Caco-2 (cell line): ENCODE results near the gene LLGL1. TPM values are rescaled to one million over a fixed set of nuclear protein-coding genes. Genes with fewer than 3 reads are reported as not detected.

Experiments used
- BruUV-seq: library from RNA; stranded (reverse); fragments of 400-500 nt; replicated peaks from 2 replicates; lab custom pipeline; 2021; lab: Mats Ljungman, UMichigan
- CTCF ChIA-PET: fragments of 300-600 bp; sonication (Branson Sonifier 250); formaldehyde crosslinking; loops from one replicate; lab custom pipeline; 2022; ENCODE audit warnings: antibody characterized with exemption; lab: Charles Lee
- POLR2A ChIA-PET: fragments of 300-600 bp; sonication (Branson Sonifier 250); formaldehyde crosslinking; loops from one replicate; lab custom pipeline; 2022; ENCODE audit warnings: antibody characterized with exemption; lab: Charles Lee
- DNase-seq, 2 experiments: peaks; one replicate each; pipeline versions ENCODE4 v3.0.0 to v3.0.0-alpha.2; 2020 to 2022
- H3K27me3 ChIP-seq: replicated peaks from 2 replicates; pipeline ENCODE4 v1.6.0; 2011; ENCODE audit warnings: low read length; ENCODE audit not compliant: control insufficient read depth, insufficient read depth
- H3K36me3 ChIP-seq: 2 replicates; pipeline ENCODE4 v1.5.1; 2011; ENCODE audit warnings: low read length; ENCODE audit not compliant: control insufficient read depth, insufficient read depth
- H3K4me1 ChIP-seq: fragments of 250-450 bp; sonication (Bioruptor Pico); 2 replicates; pipeline ENCODE4 v1.5.1; 2020; ENCODE audit warnings: mild to moderate bottlenecking
- H3K4me3 ChIP-seq: 2 replicates; pipeline ENCODE4 v1.5.1; 2011; ENCODE audit warnings: low read depth, mild to moderate bottlenecking, control low read depth, low read length
- H3K9me3 ChIP-seq: fragments of 250-450 bp; sonication (Bioruptor Pico); 2 replicates; pipeline ENCODE4 v1.5.1; 2020; ENCODE audit warnings: mild to moderate bottlenecking, moderate library complexity
- H3K27ac Mint-ChIP-seq: one replicate; pipeline ENCODE4 v1.8.0; 2022; ENCODE audit warnings: mixed read lengths; ENCODE audit not compliant: unreplicated experiment
- H3K27me3 Mint-ChIP-seq: one replicate; pipeline ENCODE4 v1.8.0; 2022; ENCODE audit warnings: mixed read lengths; ENCODE audit not compliant: insufficient read depth, unreplicated experiment
- H3K36me3 Mint-ChIP-seq: one replicate; pipeline ENCODE4 v1.8.0; 2022; ENCODE audit warnings: mild to moderate bottlenecking, mixed read lengths; ENCODE audit not compliant: insufficient read depth, unreplicated experiment
- H3K4me1 Mint-ChIP-seq: one replicate; pipeline ENCODE4 v1.8.0; 2022; ENCODE audit warnings: low read depth, mixed read lengths; ENCODE audit not compliant: unreplicated experiment
- H3K4me3 Mint-ChIP-seq: one replicate; pipeline ENCODE4 v1.8.0; 2022; ENCODE audit warnings: mild to moderate bottlenecking, moderate library complexity, mixed read lengths; ENCODE audit not compliant: unreplicated experiment
- H3K9me3 Mint-ChIP-seq: one replicate; pipeline ENCODE4 v1.8.0; 2022; ENCODE audit warnings: mixed read lengths; ENCODE audit not compliant: unreplicated experiment
- intact Hi-C: fragments of 100-400 bp; cut with micrococcal nuclease; formaldehyde crosslinking; loops from one replicate; pipeline ENCODE4 v1.10.0; 2022; ENCODE audit not compliant: unreplicated experiment
- total RNA-seq: library from RNA; stranded (reverse); gene quantifications from 2 replicates; pipeline ENCODE4 v1.2.3, GENCODE V29; 2022
- TF ChIP-seq, protein P1 (sequence below), 2 experiments: fragments of 200-600 bp in 1 of 2; IDR thresholded peaks; 1 replicate in 1 of 2; 2 replicates in 1 of 2; pipeline versions ENCODE4 v1.5.1 to v1.8.0; 2011 to 2022; ENCODE audit warnings: antibody characterized with exemption in 1 of 2, control low read depth in 1 of 2, inconsistent platforms in 1 of 2, low read depth in 1 of 2, low read length in 1 of 2, mild to moderate bottlenecking in 1 of 2, moderate library complexity in 1 of 2; ENCODE audit not compliant: insufficient read depth in 1 of 2, severe bottlenecking in 1 of 2, unreplicated experiment in 1 of 2

LLGL1 gene
- total RNA-seq, 1 experiment from 2014 or later = 41.3 TPM

GRCh38 chr17:18248811-18249210, 23.4 kb downstream of the LLGL1 start:
- H3K27me3 Mint-ChIP-seq = no peaks in the 10 kb centered on the region

GRCh38 chr17:18250259-18250658, 24.8 kb downstream of the LLGL1 start:
- POLR2A ChIA-PET = interaction anchor here (0.6 kb wide), 1 partner anchor 18 kb away, joined by 3 read pairs; no protein-coding TSS in a partner anchor
- H3K4me1 ChIP-seq = no peaks in the 10 kb centered on the region
- CTCF ChIA-PET = no interaction called here
- intact Hi-C loops = no loop called here
- BruUV-seq = no TSS peak
- Mint-ChIP-seq H3K27me3 (no peaks in the 10 kb centered on the region), H3K36me3 (peaks cover 93% of the 10 kb centered on the region), H3K4me3 (no peak overlapping the region), H3K27ac (peak overlapping the region; percentile 76), H3K9me3 (no peaks in the 10 kb centered on the region), H3K4me1 (no peaks in the 10 kb centered on the region)
- TF ChIP-seq, protein P1, sequence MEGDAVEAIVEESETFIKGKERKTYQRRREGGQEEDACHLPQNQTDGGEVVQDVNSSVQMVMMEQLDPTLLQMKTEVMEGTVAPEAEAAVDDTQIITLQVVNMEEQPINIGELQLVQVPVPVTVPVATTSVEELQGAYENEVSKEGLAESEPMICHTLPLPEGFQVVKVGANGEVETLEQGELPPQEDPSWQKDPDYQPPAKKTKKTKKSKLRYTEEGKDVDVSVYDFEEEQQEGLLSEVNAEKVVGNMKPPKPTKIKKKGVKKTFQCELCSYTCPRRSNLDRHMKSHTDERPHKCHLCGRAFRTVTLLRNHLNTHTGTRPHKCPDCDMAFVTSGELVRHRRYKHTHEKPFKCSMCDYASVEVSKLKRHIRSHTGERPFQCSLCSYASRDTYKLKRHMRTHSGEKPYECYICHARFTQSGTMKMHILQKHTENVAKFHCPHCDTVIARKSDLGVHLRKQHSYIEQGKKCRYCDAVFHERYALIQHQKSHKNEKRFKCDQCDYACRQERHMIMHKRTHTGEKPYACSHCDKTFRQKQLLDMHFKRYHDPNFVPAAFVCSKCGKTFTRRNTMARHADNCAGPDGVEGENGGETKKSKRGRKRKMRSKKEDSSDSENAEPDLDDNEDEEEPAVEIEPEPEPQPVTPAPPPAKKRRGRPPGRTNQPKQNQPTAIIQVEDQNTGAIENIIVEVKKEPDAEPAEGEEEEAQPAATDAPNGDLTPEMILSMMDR (IDR thresholded peaks at IDR 0.05; ENCODE audit: insufficient read depth in 1 of 2, low read depth in 1 of 2, low read length in 1 of 2, severe bottlenecking in 1 of 2, unreplicated experiment in 1 of 2) = no peak
- peaks cover 9% of the 10 kb centered on the region for H3K36me3 ChIP-seq
- no peak overlapping the region for H3K4me3 ChIP-seq
- no peaks in the 10 kb centered on the region for H3K9me3 ChIP-seq
- no peak for DNase-seq
- H3K27me3 ChIP-seq = no peaks in the 10 kb centered on the region

More at GRCh38 chr17:18248811-18249210, 23.4 kb downstream of the LLGL1 start:
- H3K9me3 Mint-ChIP-seq = no peaks in the 10 kb centered on the region
- no peak for DNase-seq
- CTCF ChIA-PET = interaction anchor here (1.4 kb wide), 1 partner anchor 66 kb away, joined by 3 read pairs; the partner anchor contains the start of gene TOP3A
- H3K4me3 Mint-ChIP-seq = no peak overlapping the region
- H3K27ac Mint-ChIP-seq = no peak overlapping the region
- TF ChIP-seq, protein P1 (IDR thresholded peaks at IDR 0.05; ENCODE audit: insufficient read depth in 1 of 2, low read depth in 1 of 2, low read length in 1 of 2, severe bottlenecking in 1 of 2, unreplicated experiment in 1 of 2) = no peak
- no TSS peak for BruUV-seq
- H3K4me1 ChIP-seq = no peaks in the 10 kb centered on the region
- H3K4me1 Mint-ChIP-seq = no peaks in the 10 kb centered on the region
- H3K9me3 ChIP-seq = no peaks in the 10 kb centered on the region
- H3K4me3 ChIP-seq = no peak overlapping the region
- POLR2A ChIA-PET = no interaction called here
- no peaks in the 10 kb centered on the region for H3K27me3 ChIP-seq
- peaks cover 92% of the 10 kb centered on the region for H3K36me3 Mint-ChIP-seq
- H3K36me3 ChIP-seq = peaks cover 7% of the 10 kb centered on the region
- intact Hi-C loops = loop anchor here (1.0 to 2.0 kb wide), 2 partner anchors 9 to 76 kb away; partner anchors contain the start of gene FLII

DNA sequence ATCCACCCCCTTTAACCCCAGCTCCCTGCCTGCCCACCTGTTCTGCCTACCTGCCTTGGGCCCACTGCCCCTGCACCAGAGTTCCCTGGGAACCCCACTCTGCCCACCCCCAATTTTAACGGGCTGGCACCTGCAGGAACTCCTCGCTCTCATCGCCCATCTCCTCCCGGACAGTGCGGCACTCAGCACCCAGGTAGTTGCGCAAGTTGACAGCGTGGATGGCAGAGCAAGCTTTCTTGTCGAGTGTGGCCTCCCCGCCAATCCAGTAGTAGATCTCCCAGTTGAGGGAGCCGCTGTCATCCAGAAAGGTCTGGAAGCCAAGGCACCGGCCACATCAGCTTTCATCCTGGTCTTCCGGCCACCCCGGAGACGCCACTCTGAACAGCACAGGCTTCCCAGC, 25.3 kb downstream of the LLGL1 start:
- DNase-seq = no peak
- no peak overlapping the region for H3K4me3 ChIP-seq
- no peaks in the 10 kb centered on the region for H3K9me3 Mint-ChIP-seq
- no peak overlapping the region for H3K4me3 Mint-ChIP-seq
- intact Hi-C loops = no loop called here
- H3K4me1 ChIP-seq = no peaks in the 10 kb centered on the region
- no peaks in the 10 kb centered on the region for H3K4me1 Mint-ChIP-seq
- H3K27ac Mint-ChIP-seq = peak overlapping the region; percentile 76
- CTCF ChIA-PET = no interaction called here
- no TSS peak for BruUV-seq
- H3K27me3 Mint-ChIP-seq = no peaks in the 10 kb centered on the region
- no peaks in the 10 kb centered on the region for H3K27me3 ChIP-seq
- POLR2A ChIA-PET = interaction anchor here (0.6 kb wide), 1 partner anchor 18 kb away, joined by 3 read pairs; no protein-coding TSS in a partner anchor
- peaks cover 10% of the 10 kb centered on the region for H3K36me3 ChIP-seq
- TF ChIP-seq, protein P1 (IDR thresholded peaks at IDR 0.05; ENCODE audit: insufficient read depth in 1 of 2, low read depth in 1 of 2, low read length in 1 of 2, severe bottlenecking in 1 of 2, unreplicated experiment in 1 of 2) = no peak
- H3K36me3 Mint-ChIP-seq = peaks cover 88% of the 10 kb centered on the region
- no peaks in the 10 kb centered on the region for H3K9me3 ChIP-seq
